ENCODE results near the gene PPARA.

The PPARA gene

DNA sequence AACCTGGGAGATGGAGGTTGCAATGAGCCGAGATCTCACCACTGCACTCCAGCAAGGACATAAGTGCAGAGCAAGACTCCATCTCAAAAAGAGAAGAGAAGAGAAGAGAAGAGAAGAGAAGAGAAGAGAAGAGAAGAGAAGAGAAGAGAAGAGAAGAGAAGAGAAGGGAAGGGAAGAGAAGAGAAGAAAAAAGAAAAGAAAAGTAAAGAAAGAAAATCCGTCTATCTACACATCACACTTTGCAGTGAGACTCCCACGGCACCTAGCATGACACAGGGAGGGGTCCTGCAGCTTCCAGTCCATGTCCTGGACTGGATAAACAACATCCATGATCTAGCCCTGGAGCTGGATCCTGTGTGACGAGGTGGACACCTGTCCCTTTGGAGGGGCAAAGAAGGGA, 4.0 kb upstream of the PPARA start:
- no peak for DNase-seq

- no peak for DNase-seq
Measured at GRCh38 chr22:46147061-46147460, 3.3 kb upstream of the PPARA start.

- no peak for DNase-seq
Measured at GRCh38 chr22:46147471-46148267, 2.7 kb upstream of the PPARA start.

GRCh38 chr22:46148336-46148735, 2.0 kb upstream of the PPARA start:
- DNase-seq, result no peak

- no peak for DNase-seq
Measured at GRCh38 chr22:46148816-46149511, 1.4 kb upstream of the PPARA start.

GRCh38 chr22:46149512-46150033, 753 bp upstream of the PPARA start:
- DNase-seq, result peak; percentile 83

- peak; percentile 67 for DNase-seq
Measured at GRCh38 chr22:46150655-46151477, 540 bp downstream of the PPARA start.

GRCh38 chr22:46153930-46154329, 3.6 kb downstream of the PPARA start:
- DNase-seq, result peak; percentile 46

- DNase-seq, result no peak
Measured at GRCh38 chr22:46156031-46156430, 5.7 kb downstream of the PPARA start.

DNA sequence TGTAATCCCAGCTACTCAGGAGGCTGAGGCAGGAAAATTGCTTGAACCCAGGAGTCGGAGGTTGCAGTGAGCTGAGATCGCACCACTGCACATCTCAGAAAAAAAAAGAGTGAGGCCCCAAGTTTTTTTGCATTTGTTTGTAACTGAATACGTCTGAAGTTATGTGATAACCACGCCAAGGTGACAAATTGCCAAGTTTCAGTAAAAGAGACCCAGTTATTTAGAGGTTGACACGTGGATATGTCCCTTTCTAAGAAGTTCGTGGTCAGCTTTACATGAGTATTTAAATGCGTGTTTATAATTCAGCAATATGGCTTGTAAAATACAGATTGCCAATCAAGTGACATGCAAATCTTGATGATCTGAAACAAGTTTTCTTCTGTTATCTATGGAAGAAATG, 8.0 kb downstream of the PPARA start:
- no peak for DNase-seq

GRCh38 chr22:46159212-46159611, 8.9 kb downstream of the PPARA start:
- DNase-seq, result no peak

GRCh38 chr22:46159777-46160176, 9.5 kb downstream of the PPARA start:
- no peak for DNase-seq

DNA sequence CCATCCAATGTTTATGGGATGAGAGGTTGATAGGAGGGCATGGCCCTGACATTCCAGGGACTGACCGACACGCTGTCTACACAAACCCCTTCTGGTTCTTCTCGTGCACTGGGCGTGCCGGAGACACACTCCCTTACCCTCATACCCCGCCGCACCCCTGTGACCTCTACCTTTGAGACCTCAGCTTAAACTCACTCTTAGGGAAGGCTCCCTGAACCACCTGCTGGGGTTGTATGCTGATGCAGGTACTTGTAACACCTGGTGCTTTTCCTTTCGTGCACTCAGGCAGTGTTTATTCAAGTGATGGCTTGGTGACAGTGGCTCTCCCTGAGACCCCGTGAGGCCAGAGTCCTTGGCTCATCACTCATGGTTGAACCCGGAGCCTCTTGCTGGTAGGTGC, 12.0 kb downstream of the PPARA start:
- peak; percentile 92 for DNase-seq

- peak; percentile 81 for DNase-seq
Measured at GRCh38 chr22:46162771-46163556, 12.6 kb downstream of the PPARA start.

DNA sequence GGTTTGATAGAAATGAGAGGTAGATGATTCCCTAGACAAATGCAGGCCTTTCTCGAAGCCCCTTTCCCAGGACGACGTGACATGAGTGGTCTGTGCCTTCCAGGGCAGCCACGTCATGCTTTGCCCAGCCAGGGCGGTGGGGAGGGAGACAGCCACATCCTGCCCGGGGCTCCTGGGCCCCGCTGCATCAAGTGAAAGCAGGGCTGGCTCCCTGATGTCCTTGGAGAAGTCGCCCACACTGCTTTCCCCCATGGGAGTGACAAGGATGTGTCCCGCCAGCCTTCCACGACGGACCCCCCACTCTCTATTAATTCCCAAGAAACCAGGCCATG, 13.2 kb downstream of the PPARA start:
- peak; percentile 55 for DNase-seq

- no peak for DNase-seq
Measured at GRCh38 chr22:46165977-46166376, 15.7 kb downstream of the PPARA start.

- peak; percentile 13 for DNase-seq
Measured at GRCh38 chr22:46169628-46170027, 19.3 kb downstream of the PPARA start.

- DNase-seq, result no peak
Measured at GRCh38 chr22:46171940-46172339, 21.6 kb downstream of the PPARA start.

- DNase-seq, result no peak
Measured at GRCh38 chr22:46172522-46173110, 22.3 kb downstream of the PPARA start.

DNA sequence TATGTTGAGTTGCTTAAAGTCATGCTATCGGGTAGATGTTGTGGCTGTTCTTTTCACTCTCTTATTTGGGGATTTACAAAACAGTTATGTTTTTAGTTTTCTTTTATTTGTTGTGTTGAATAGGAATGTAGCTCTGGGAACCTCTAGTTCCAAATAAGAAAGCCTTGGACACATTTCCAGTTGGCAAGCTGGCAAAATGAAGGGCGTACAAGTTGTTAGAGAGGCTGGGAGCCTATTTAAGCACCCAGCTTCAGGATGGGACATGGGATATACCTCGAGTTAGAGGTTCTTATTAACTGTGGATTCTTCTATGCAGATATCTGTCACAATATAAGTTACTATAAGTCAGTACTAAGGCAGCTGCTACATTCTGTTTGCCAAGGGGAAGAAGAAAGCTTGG, 22.8 kb downstream of the PPARA start:
- DNase-seq, result no peak

DNA sequence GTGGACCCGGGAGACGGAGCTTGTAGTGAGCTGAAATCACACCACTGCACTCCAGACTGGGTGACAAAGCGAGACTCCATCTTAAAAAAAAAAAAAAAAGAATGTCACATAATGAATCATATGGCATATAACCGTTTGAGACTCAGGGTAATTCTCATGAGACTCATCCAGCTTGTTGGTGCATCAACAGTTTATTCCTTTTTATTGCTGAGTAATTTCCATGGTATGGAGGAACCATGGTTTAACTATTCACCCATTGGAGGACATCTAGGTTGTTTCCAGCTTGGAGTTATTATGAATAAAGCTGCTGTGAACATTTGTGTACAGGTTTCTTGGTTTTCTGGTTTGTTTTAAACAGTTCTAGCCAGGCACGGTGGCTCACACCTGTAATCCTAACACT, 25.3 kb downstream of the PPARA start:
- no peak for DNase-seq

DNA sequence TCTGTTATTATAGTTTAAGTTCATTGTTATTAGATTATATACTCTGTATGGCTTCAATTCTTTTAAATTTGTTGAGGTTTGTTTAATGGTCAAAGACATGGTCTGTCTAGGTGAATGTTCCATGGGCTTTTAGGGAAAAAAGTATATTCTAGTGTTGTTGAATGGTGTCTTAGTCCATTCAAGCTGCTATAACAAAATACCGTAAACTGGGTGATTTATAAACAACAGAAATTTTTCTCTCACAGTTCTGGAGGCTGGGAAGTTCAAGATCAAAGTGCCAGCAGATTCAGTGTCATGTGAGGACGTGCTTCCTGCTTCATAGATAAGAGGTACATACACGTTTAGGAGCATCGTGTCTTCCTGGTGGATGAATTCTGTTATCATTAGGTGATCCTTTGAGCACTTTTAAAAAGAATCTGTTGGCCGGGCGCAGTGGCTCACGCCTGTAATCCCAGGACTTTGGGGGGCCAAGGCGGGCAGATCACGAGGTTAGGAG, 26.2 kb downstream of the PPARA start:
- DNase-seq, result no peak
